K562 (cell line): Measurements from ENCODE around the gene RINL. TPM values are rescaled to one million over a fixed set of nuclear protein-coding genes. Genes with fewer than 3 reads are reported as not detected.

Experiments
- CCAR2 ChIP-seq: fragments of 200-400 bp; formaldehyde crosslinking; IDR thresholded peaks from 2 replicates; pipeline ENCODE4 v1.6.1; 2017; ENCODE audit warnings: mild to moderate bottlenecking, low read depth, low read length
- FOXP4 ChIP-seq: sonication (generic); formaldehyde crosslinking; IDR thresholded peaks from 2 replicates; pipeline ENCODE4 v1.8.0; 2022; ENCODE audit warnings: mild to moderate bottlenecking, missing genetic modification reagents, borderline replicate concordance
- GTF2B ChIP-seq: IDR thresholded peaks from 2 replicates; pipeline ENCODE4 v1.6.1; 2011; ENCODE audit not compliant: insufficient read length; ENCODE audit errors: extremely low read depth
- HOMEZ ChIP-seq: fragments of 250-450 bp; sonication (Bioruptor Pico); IDR thresholded peaks from 2 replicates; pipeline ENCODE4 v1.4.0; 2020; ENCODE audit warnings: mild to moderate bottlenecking, moderate library complexity
- LARP7 ChIP-seq: fragments of 450-650 bp; IDR thresholded peaks from 2 replicates; pipeline ENCODE4 v1.6.1; 2016
- MTA3 ChIP-seq: fragments of 450-650 bp; formaldehyde crosslinking; IDR thresholded peaks from 2 replicates; pipeline ENCODE4 v1.6.1; 2017; ENCODE audit warnings: mild to moderate bottlenecking, borderline replicate concordance
- MTF1 ChIP-seq: fragments of 250-450 bp; sonication (Bioruptor Pico); IDR thresholded peaks from 2 replicates; pipeline ENCODE4 v1.9.0; 2021; ENCODE audit warnings: moderate library complexity, mild to moderate bottlenecking, inconsistent platforms, borderline replicate concordance
- PHB2 ChIP-seq: fragments of 450-650 bp; IDR thresholded peaks from 2 replicates; pipeline ENCODE4 v1.6.1; 2017; ENCODE audit warnings: low read depth
- POLR2A ChIP-seq: fragments of 450-650 bp; conservative IDR thresholded peaks from 2 replicates; pipeline ENCODE4 v1.6.1; 2016
- RBFOX2 ChIP-seq: fragments of 200-400 bp; formaldehyde crosslinking; IDR thresholded peaks from 2 replicates; pipeline ENCODE4 v1.6.1; 2017; ENCODE audit warnings: low read depth, mild to moderate bottlenecking, low read length, moderate library complexity
- RBM14 ChIP-seq: fragments of 200-400 bp; formaldehyde crosslinking; IDR thresholded peaks from 2 replicates; pipeline ENCODE4 v1.6.1; 2018; ENCODE audit warnings: low read depth, mild to moderate bottlenecking, low read length, moderate library complexity, borderline replicate concordance; ENCODE audit not compliant: insufficient read depth
- SAP30 ChIP-seq: fragments of 200-600 bp; sonication (generic); IDR thresholded peaks from 2 replicates; pipeline ENCODE4 v1.6.1; 2012; ENCODE audit warnings: borderline replicate concordance, low read depth, mild to moderate bottlenecking, moderate library complexity, low read length, control low read depth, inconsistent platforms; ENCODE audit not compliant: insufficient read depth, poor library complexity, severe bottlenecking
- TBL1XR1 ChIP-seq, 2 experiments: IDR thresholded peaks; 2 replicates each; pipeline ENCODE4 v1.6.1; 2012; ENCODE audit warnings: improper control_type of control experiment in 2 of 2, low read length in 2 of 2, mild to moderate bottlenecking in 1 of 2
- TEAD2 ChIP-seq: fragments of 450-650 bp; IDR thresholded peaks from 2 replicates; pipeline ENCODE4 v1.6.1; 2016; ENCODE audit warnings: missing genetic modification characterization, control low read depth, missing compliant biosample characterization
- TFAP4 ChIP-seq: sonication (generic); formaldehyde crosslinking; IDR thresholded peaks from 2 replicates; pipeline ENCODE4 v1.8.0; 2022; ENCODE audit warnings: missing genetic modification reagents, mild to moderate bottlenecking, moderate library complexity, borderline replicate concordance
- UBTF ChIP-seq, 2 experiments: IDR thresholded peaks; 2 replicates each; pipeline ENCODE4 v1.6.1; 2012; ENCODE audit warnings: improper control_type of control experiment in 2 of 2, low read depth in 2 of 2, low read length in 2 of 2, borderline replicate concordance in 1 of 2
- ZNF280B ChIP-seq: fragments of 250-450 bp; sonication (Bioruptor Pico); IDR thresholded peaks from 2 replicates; pipeline ENCODE4 v1.5.1; 2021; ENCODE audit warnings: mild to moderate bottlenecking
- ZNF444 ChIP-seq: fragments of 250-450 bp; sonication (Bioruptor Pico); IDR thresholded peaks from 2 replicates; pipeline ENCODE4 v1.4.0; 2020; ENCODE audit warnings: mild to moderate bottlenecking, moderate library complexity
- polyA plus RNA-seq, 8 experiments: library from polyadenylated mRNA; depleted of rRNA in 4 of 8; stranded (reverse) in 5 of 8; unstranded in 3 of 8; fragments of >200 nt; fragmentation: Nextera tagmentation in 2 of 8; fragmentation: Illumina TruSeq in 1 of 8; extraction: Ambion mirVana in 2 of 8; extraction: Trizol in 1 of 8; gene quantifications; 2 replicates each; pipeline versions ENCODE4 v1.2.1 to v1.2.3, GENCODE V29; 2011 to 2014; ENCODE audit warnings: inconsistent platforms in 1 of 8, missing spikeins in 1 of 8
- total RNA-seq, 7 experiments: library from RNA; depleted of rRNA in 6 of 7; stranded (reverse); fragments of >200 nt in 6 of 7; fragmentation: Illumina TruSeq in 2 of 7; extraction: Trizol in 2 of 7; gene quantifications; 2 replicates each; pipeline versions ENCODE4 v1.2.1 to v1.2.3, GENCODE V29; 2011 to 2021; ENCODE audit warnings: low replicate concordance in 1 of 7

Gene RINL
- total and polyA plus RNA-seq, 9 of the 15 experiments (the other 6 are each of a cell fraction or from before 2014, with no cell fraction given): 0.82 to 10.9 (median 4.9) TPM

- TF ChIP-seq FOXP4 (CRISPR knock-in tag) (no peak), CCAR2 (no peak), TEAD2 (tag) (no peak), GTF2B (no peak), HOMEZ (CRISPR knock-in tag) (no peak), MTA3 (peak; percentile 7), TBL1XR1 (IDR thresholded peaks at IDR 0.05; ENCODE audit: low read length in 2 of 2) (no peak), TFAP4 (no peak; the same call in 1 of the 2 replicates), SAP30 (no peak), ZNF280B (CRISPR knock-in tag) (no peak), ZNF444 (no peak), PHB2 (no peak), POLR2A (peak; percentile 6; the same call in 1 of the 2 replicates), RBM14 (no peak), RBFOX2 (peak; percentile 55), LARP7 (no peak), MTF1 (CRISPR knock-in tag) (no peak), UBTF (IDR thresholded peaks at IDR 0.05; ENCODE audit: borderline replicate concordance in 1 of 2, low read depth in 2 of 2, low read length in 2 of 2) (no peak)
These were observed 27.0 kb downstream of the RINL start (continued) for GRCh38 chr19:38850976-38851621.
